Activated CD4-positive, alpha-beta T cell treated with anti-CD3 and anti-CD28 coated beads for 48 hours (primary cell): Measurements from ENCODE around the gene RASL10B.

Experiments
- DNase-seq: peaks from one replicate; pipeline ENCODE4 v3.0.0-alpha.2; 2020

The RASL10B gene

GRCh38 chr17:35723735-35724134 is 7.7 kb upstream of the RASL10B start:
- no peak for DNase-seq

- DNase-seq = no peak
Observed at GRCh38 chr17:35725058-35725457, 6.4 kb upstream of the RASL10B start.

GRCh38 chr17:35725802-35726126 is 5.7 kb upstream of the RASL10B start:
- DNase-seq = no peak

- no peak for DNase-seq
Observed at GRCh38 chr17:35726127-35726952, 5.1 kb upstream of the RASL10B start.

- DNase-seq = no peak
Observed at GRCh38 chr17:35726953-35727460, 4.4 kb upstream of the RASL10B start.

DNA sequence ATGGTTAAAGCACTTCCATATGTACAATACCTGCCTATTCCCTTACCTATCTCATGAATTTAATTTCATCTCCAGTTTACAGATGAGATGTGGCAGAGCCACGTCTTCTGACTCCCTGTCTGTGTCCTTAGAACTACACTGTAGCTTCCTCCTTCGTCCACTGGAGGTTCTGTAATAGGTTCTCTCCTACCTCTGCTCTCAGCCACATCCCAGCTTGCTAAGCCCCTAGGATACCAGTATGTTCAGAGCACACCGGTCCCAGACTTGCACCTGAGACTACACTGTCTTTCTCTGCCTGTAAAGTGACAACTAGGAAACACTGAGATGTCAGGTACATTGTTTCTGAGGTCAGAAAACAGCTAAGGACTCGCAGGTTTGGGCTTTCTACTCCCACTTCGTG is 3.8 kb upstream of the RASL10B start:
- no peak for DNase-seq

DNA sequence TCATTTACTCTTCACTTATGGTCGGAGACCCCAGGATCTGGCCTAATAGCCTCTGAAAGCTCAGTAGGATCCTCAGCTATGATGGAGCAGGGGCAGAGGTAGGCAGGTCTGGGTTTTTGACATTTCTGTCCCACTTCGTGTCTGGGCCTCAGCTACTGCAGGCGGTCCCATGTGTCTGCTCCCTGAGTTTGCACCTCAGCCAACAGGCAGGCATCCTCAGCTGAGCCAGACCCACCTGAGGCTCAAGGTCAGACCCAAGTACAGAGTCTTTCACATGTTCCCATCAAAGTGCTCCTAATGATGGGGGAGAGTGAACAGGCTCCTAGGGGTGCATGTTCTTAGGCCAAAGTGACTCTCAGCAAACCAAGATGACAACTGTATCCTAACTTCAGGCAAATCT is 2.9 kb upstream of the RASL10B start:
- no peak for DNase-seq

DNA sequence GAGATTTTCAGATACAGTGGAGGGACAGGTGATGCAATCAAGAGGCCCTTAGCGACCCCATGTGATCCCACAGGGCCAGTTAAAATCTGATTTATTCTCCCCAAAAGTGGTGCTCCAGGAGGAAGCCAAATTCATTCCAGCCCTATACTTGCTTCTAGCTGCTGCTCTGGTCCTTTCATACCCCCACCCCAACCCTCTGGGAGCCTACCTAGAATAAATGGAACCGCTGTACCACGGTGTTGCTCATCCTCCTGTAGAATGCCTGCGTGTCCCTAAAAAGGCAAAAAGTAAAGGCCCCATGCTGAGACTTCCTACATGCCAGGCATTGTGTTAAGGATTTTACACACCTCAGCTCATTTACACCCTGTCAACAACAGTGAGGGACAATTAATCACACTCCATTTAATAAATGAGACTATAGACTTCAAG is 2.0 kb upstream of the RASL10B start:
- no peak for DNase-seq

GRCh38 chr17:35730400-35731005 is 936 bp upstream of the RASL10B start:
- no peak for DNase-seq

DNA sequence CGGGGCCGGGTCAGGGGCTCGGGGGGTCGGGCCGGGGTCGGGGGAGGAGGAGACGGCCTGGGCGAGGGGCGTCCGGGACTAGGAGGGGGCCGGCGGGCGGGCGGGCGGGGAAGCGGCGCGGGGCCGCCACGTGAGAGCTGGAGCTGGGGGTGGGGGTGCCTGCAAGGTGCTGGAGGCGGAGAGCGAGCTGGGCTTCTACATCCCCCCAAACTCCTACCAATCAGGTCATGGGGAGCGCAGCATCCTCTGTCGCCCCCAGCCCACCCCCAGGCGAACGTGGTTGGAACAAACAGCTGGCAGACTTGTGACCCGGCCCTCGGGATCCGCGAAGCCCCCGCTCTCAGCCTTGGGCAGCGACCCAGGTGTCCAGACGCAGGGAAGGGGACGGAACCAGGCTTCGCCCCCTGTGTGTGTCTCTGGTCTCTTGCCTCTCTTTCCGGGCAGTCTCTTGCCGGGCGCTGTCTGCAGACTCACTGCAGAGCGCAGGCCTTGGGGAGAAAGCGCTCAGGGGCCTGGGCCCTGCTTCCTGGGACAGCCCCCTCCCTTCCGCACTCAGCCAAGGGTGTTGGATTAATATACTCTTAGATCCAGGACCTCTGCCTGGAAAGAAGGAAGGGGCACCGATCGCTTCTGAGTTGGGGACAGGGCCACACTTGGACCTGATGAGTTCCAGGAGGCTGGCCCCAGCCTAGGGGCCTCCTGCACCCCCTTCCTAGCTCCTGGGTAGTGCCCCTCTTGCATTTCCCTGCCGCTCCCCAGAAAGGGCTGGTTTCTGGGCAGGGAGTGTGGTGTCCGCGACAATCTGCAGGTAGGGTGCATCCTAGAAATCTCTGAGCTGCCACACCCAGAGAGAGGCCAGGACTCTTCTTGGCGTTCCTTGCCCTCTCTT is 722 bp downstream of the RASL10B start:
- DNase-seq = no peak

- DNase-seq = no peak
Observed at GRCh38 chr17:35732806-35733136, 1.3 kb downstream of the RASL10B start.

GRCh38 chr17:35733366-35733765 is 1.9 kb downstream of the RASL10B start:
- DNase-seq = no peak

DNA sequence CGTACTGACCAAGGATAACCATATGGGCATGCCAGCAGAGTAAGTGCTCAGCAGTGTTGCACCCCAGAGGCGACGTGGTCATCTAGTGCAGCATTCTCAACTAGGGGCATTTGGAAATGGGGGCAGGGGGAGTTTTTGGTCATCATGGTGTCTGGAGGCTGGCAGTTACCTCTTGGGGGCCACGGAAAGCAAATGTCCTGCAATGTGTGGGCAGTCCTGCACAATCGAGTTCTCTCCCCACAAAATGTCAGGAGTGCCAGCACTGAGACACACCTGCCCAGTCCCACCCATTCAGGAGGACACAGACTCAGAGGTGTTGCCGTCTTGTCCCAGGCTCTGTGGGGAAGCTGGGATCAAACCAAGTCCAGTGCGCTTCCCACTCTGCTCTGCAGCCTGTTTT is 3.0 kb downstream of the RASL10B start:
- DNase-seq = no peak

- no peak for DNase-seq
Observed at GRCh38 chr17:35735036-35735805, 3.8 kb downstream of the RASL10B start.

DNA sequence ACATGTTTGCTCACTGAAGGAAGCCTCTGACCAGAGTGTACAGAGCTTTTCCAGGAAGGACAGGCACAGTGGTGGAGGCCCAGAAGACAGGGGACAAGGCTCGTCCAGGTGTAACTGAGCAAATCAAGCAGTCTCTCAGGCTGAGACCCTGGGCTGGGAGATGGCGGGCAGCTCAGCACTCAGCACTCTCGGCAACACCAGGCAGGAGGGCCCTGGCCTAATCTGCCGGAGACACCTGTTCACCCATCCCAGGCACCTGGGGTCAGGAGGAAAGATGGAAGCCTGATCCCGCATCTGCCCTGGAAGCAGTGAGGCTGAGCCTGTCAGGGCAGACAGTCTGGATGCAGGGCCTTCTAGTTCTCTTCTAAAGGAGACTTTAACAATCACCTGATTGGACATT is 4.8 kb downstream of the RASL10B start:
- DNase-seq = no peak

DNA sequence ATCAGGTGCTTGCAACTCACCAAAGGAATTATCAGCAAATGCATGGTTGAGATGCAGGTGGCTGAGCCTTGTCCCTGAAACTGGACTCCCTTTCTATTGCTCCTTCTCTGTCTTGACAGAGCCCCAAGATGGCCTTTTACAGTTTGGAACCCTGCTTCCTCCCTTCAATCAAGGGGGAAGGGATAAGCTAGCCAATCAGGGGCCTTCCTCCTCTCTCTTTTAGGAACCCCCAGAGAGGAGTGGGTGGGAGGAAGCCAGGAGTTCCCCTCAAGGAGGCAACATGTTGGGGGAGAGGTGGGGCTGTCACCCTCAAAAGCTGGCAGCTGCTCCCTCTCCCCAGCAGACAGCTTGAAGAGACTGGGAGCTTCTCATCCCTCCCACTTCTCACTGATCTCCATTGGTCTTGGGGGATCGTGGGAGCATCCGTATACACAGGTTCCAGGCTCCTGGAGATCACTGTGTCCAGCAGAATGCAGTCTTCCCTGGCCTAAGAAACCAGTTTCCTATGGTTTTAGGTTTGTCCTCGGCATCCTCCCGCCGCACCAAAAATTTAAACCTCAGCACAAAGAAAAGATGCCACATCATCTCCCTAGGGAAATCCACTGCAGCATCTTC is 7.2 kb downstream of the RASL10B start:
- DNase-seq = no peak

DNA sequence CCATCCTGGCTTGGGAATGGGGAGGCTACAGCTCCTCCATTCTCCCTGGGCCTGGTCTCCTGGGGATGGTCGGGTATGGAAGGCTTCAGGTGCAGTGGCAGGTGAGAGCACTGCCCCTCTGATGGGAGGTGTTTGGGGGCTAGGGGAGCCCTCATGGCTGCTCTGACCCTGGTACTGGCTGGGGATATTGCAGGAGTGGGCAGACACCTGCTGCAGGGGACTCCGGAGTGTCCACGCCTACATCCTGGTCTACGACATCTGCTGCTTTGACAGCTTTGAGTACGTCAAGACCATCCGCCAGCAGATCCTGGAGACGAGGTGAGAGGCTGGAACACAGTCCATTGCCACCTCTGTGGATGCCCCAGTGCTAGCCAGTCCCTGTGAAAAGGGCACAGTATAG is 8.8 kb downstream of the RASL10B start:
- DNase-seq = no peak

DNA sequence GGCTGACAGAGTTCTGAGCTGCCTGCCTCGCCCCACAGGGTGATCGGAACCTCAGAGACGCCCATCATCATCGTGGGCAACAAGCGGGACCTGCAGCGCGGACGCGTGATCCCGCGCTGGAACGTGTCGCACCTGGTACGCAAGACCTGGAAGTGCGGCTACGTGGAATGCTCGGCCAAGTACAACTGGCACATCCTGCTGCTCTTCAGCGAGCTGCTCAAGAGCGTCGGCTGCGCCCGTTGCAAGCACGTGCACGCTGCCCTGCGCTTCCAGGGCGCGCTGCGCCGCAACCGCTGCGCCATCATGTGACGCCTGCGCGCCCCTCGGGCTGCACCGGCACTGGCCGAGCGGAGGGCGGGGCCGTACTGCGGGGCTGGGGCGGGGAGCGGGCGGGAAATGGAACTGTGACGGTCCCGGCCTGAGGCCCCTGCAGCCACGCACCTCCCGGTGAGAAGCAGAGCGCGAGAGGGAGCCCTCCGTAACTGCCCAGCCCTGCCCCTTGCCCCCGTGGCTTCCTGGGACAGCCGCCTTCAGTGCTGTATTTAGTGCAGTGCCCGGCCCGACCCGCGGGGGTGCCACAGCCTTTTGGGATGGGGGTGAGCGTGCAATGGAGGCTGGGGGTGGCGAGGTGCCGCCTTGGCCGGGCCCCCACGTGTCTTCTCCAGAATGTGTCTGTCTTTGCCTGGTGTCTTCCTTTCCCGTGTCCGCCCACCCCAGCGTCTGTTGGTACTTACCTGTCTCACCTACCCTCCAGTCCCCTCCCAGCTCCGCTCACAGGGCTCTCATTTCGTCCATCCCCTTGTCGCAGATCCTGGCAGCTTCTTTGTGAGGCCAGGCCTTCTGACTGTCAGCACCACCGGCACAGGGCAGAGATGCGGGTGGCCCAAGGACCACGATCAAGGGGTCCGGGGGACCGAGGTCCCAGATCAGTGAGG is 9.8 kb downstream of the RASL10B start:
- DNase-seq = peak; percentile 50

DNA sequence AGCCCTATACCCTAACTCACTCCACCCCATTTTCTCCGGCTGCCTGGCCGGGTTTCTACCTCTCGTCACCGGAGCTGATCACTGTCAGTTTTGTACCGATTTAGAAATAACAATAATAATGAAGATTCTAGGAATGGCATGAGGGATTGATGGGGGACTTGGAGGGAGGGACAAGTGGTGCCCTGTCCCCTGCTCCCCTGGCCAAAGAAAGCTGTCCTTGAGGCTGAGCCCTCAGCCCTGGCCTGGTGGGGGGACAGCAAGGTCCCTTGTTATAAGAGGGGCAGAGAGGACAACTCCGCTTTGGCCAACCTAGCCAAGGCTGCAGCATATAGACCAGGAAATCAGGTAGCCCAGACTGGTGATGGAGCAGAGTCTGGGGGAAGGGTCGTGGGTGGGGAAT is 11.1 kb downstream of the RASL10B start:
- no peak for DNase-seq

GRCh38 chr17:35742896-35743477 is 11.5 kb downstream of the RASL10B start:
- DNase-seq = no peak
